HG02763 (cell line): Measurements from ENCODE around the gene TM4SF1.

Experiments
- ATAC-seq: cut with Tn5 transposase; IDR thresholded peaks from one replicate; pipeline ENCODE4 v1.9.1; 2021; ENCODE audit warnings: mild to moderate bottlenecking, moderate library complexity; ENCODE audit not compliant: unreplicated experiment

The TM4SF1 gene

GRCh38 chr3:149375501-149376196 is 1.8 kb downstream of the TM4SF1 start:
- no peak for ATAC-seq

DNA sequence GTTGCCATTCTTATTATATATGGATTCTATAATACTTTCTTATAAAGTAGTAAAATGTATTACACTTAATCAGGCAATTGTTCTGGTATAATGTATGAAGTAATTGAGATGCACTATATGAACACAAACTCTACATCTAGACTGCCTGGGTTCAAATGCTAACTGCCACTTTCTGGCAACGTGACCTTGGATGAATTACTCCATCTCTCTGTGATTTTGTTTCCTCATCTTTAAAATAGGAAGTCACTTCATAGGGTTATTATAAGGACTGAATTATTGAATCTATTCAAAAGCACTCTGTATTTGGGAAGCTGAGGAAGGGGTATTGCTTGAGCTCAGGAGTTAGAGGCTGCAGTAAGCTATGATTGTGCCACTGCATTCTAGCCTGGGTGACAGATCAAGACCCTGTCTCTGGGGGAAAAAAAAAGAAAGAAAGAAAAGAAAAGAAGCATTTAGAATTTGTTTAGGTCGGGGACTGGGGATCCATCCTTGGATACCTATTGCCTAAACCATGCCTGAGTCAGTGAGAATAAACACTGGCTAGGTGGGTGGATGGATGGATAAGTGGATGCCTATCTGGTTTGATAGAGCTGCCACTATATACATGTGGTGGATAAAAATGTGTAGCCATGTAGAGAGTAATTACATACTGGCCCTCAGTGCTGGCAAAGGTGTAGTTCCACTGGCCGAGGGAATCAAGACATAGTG is 2.5 kb downstream of the TM4SF1 start:
- ATAC-seq: no peak

DNA sequence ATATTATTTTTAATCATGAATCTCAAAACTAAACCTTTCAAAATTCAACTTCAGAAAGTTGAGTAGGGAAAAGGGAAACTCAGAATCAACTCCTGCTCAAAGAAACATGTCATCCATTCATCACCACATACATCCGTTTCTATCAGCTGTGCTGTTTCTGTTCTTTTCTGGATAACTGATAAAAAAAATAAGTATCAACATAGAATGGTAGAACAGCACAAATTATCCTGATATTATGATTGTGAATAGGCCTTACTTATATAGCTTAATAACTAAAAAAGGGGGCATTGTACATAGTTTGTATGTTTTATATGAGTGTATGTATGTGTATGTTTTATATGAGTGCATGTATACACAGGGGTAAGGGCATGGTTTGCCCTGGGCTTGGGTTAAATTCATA is 3.1 kb downstream of the TM4SF1 start:
- no peak for ATAC-seq

DNA sequence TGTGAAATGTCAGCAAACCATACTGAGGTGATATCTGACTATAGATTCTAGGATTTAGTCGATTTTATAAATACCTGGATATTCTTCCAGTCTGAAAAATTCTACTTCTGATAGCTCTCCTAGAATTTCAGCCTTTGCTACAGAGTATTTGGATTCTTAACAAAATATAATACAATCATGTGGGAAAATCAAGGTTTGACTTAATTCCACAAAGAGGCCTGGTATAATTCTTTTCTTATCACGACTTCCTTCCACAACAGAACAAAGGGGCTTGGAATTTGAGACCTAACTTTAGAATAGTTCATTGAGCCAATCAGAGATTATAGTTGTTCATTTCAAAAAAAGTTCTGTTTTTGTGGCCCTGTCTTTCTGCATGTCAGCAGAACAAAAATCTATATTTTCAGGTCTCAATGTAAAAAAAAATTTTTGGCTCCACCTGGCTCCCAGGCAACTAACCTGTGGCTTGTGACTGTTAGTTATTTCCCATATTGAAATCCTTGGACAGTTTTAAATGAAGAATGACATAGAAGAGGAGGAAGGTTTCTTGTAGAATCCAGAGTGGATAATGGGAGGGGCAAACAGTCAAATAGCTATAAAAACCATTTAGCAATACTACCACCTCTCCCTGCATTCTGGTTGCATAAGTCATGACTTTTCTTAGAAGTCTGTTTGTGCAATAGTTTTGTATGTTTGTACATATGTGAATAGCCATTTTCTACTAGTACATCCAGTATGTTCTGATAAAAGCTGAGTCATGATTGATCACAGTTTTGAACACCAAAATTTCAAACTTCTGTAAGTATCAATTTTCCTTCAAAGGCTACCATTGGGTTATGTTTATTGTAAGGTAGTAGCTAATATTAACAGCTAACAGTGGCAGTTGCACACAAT is 4.0 kb downstream of the TM4SF1 start:
- no peak for ATAC-seq

GRCh38 chr3:149371723-149372114 is 5.7 kb downstream of the TM4SF1 start:
- ATAC-seq: no peak

- ATAC-seq: no peak
Observed at GRCh38 chr3:149371001-149371722, 6.3 kb downstream of the TM4SF1 start.

DNA sequence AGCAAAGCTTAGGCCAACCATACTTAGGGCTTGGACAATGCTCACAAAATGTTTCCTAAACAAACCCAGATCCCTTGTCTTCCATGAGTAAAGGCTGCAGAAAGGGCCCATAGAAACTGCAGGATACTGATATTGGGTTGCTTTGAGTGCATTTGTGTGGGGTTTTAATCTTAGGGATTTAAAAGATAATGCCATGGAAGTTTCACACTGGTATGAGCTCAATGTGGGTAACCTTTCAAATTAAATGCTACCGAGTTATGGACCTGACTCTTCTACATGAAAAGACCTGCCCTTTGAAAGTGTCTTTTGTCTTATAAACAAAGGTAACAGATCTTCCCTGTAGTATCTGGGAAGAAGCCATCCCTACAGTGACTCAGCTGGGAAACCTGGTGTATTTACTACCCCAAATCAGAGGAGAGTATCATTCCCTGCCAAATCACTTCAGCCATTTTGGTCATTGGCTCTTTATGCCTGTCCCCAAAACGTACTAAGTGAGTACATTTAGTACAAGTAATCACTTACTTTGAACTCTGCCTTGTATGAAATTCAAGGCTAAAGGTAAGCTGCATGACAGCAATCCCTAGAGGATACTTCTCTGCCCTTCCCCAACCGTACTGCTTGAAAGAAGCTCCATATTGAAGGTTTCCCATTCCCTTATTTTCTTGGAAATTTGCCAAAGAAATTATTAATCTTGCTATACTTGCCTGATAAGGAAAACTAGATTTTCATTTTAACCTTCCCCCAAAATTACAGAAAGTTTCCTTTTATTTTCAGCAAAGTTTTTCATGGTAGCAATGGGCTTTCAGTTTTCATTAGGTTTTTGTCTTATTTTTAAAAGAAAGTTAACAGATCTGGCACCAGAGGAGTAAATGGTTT is 7.2 kb downstream of the TM4SF1 start:
- no peak for ATAC-seq

GRCh38 chr3:149368674-149369497 is 8.6 kb downstream of the TM4SF1 start:
- no peak for ATAC-seq

DNA sequence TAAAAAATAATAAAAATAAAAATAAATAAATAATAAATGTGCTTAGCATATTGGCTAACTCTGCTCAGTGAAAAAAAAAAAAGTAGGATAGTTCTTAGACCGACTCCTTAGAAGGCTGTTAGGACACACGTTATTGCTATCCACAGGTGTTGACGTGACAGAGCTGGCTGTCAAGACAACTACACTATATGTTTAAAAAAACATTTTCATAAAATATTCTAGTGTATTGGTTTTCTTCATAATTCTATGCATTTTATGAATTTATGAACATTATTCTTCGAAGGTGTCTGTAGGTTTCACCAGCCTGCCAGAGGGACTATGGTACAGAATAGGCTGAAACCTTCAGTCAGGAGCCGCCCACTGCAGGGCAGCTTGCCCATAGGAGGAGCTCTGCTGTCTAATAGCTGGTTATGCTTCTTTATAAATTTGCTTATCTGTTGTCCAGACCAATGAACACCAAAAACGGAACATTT is 9.2 kb downstream of the TM4SF1 start:
- no peak for ATAC-seq

- ATAC-seq: no peak
Observed at GRCh38 chr3:149366941-149367840, 10.3 kb downstream of the TM4SF1 start.

DNA sequence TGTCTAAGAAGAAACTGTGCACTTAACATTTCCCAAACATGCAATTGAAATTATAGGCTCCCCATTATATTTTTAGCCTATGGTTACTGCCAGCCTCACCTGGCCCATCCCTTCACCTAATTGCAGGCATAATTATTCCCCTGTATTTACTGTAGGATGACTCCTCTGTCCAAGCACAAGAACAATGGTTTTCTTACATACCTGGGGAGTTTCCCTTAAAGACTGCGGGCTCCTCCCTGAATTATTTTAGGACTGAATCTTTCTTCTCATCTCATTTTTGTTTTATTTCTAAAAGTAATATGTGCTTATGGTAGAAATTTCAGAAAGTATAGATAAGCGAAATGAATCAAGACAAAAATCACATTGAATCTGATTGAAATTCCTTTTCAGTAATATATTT is 11.4 kb downstream of the TM4SF1 start:
- no peak for ATAC-seq

DNA sequence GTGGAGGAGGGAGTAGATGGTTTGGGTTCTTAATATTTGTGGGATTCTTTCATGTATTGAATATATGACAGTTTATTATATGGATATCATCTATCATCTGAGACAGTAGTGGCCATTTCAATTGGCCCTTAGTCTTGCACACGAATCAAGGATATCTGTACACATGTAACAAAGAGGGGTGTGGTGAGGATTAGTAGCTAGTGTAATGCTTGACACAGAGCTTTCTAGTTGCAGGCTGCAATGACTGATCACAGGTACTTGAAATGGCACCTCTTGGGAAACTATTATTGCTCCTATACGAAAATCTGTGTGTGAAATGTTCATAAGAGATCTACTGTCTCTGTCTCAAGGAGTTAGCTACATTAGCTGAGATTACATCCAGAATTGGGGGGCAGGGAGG is 12.8 kb downstream of the TM4SF1 start:
- ATAC-seq: no peak

DNA sequence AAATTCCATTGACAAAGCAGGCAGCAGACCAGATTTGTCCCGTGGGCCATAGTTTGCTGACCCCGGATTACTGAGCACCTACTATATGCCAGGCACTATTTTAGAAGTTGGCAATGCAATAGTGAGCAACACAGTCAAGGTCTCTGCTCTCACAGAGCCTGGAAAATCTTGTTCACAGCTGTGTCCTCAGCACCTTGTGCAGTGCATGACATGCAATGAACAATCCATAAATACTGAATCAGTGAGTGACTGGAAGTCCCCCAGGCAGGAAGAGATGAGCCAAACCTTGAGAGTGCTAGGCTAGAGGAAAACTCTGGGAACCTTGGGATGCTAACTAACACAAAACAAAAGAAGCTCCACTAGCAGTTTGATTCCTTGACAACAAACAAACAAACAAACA is 14.4 kb downstream of the TM4SF1 start:
- no peak for ATAC-seq

- no peak for ATAC-seq
Observed at GRCh38 chr3:149362366-149362765, 15.1 kb downstream of the TM4SF1 start.

GRCh38 chr3:149356630-149357029 is 20.8 kb downstream of the TM4SF1 start:
- no peak for ATAC-seq

GRCh38 chr3:149356044-149356592 is 21.3 kb downstream of the TM4SF1 start:
- ATAC-seq: no peak

DNA sequence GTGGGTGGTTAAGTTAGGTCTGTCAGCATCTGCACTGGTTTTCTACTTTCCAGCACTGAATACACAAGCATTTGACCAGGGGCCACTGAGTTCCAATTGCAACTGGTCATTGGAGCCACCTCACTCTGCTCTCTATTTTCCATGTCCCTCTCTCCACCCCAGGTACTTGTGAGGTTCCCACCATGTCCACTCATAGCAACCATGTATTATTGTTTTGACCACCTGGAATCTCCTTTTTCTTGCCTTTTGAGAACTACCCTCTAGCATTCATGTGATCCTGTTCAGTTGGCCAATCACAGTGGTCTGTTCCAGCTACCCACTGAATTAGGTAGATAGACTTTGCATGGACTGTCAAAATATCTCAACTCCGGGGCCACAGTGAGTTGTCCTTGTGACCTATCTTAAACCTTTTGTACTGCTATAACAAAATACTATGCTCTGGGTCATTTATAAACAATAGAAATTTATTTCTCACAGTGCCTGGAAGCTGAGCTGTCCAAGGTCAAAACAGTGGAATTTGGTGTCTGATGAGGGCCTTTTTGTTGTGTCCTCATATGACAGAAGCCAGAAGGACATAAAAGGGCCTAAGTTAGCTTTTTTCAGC is 23.8 kb downstream of the TM4SF1 start:
- ATAC-seq: no peak
